Esophagus muscularis mucosa (tissue), 4 donors: ENCODE results near the gene RCOR1.

Experiments used
- EP300 ChIP-seq: sonication (generic); formaldehyde crosslinking; IDR thresholded peaks from one replicate; pipeline ENCODE4 v1.6.1; 2017; ENCODE audit warnings: antibody characterized with exemption
- POLR2A ChIP-seq: fragments of 450-650 bp; IDR thresholded peaks from one replicate; pipeline ENCODE4 v1.6.1; 2017; ENCODE audit warnings: antibody characterized with exemption, moderate library complexity, mild to moderate bottlenecking, low read depth
- POLR2AphosphoS5 ChIP-seq, 2 donors: sonication (generic); formaldehyde crosslinking; IDR thresholded peaks; one replicate each; pipeline ENCODE4 v1.6.1; 2017; ENCODE audit warnings: antibody characterized with exemption in 2 of 2
- TF ChIP-seq, protein P1 (sequence below), 3 experiments: fragments of 200-600 bp in 2 of 3; fragments of 450-650 bp in 1 of 3; sonication (generic) in 2 of 3; IDR thresholded peaks; one replicate each; pipeline ENCODE4 v1.5.1; 2017 to 2019; ENCODE audit warnings: antibody characterized with exemption in 3 of 3, mild to moderate bottlenecking in 2 of 3, moderate library complexity in 1 of 3

DNA sequence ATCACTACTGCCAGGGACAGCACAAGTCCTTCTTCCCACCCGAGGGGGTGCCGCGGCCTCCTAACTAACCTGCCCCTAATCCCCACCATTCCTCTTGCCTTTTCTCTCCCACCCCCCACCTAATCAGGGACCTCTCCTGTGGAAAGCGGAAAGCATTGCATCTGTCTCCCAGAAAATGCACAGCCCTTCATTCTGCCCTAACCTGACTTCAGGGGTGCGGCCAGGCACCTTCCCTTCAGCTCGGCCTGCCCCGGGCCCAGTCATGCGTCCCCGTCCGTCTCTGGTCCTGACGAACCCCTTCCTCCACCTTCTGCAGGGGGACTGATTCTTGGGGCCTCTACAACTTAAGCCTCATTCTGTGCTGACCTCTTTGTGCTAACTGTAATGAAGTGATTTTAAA lies 140.9 kb downstream of the RCOR1 start:
- TF ChIP-seq POLR2AphosphoS5 (IDR thresholded peaks at IDR 0.05) (no peak), POLR2A (no peak), EP300 (no peak)
- TF ChIP-seq, protein P1, sequence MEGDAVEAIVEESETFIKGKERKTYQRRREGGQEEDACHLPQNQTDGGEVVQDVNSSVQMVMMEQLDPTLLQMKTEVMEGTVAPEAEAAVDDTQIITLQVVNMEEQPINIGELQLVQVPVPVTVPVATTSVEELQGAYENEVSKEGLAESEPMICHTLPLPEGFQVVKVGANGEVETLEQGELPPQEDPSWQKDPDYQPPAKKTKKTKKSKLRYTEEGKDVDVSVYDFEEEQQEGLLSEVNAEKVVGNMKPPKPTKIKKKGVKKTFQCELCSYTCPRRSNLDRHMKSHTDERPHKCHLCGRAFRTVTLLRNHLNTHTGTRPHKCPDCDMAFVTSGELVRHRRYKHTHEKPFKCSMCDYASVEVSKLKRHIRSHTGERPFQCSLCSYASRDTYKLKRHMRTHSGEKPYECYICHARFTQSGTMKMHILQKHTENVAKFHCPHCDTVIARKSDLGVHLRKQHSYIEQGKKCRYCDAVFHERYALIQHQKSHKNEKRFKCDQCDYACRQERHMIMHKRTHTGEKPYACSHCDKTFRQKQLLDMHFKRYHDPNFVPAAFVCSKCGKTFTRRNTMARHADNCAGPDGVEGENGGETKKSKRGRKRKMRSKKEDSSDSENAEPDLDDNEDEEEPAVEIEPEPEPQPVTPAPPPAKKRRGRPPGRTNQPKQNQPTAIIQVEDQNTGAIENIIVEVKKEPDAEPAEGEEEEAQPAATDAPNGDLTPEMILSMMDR (IDR thresholded peaks at IDR 0.05): no peak
